GM23338 (cell line): ENCODE results near the gene ZNF488.

Source experiments
- CREB1 ChIP-seq: fragments of 250-450 bp; sonication (Bioruptor Pico); IDR thresholded peaks from 2 replicates; pipeline ENCODE4 v1.5.0; 2020; ENCODE audit warnings: low read depth, mild to moderate bottlenecking, moderate library complexity
- EZH2 ChIP-seq: fragments of 200-600 bp; sonication (generic); IDR thresholded peaks from one replicate; pipeline ENCODE4 v1.8.0; 2017; ENCODE audit warnings: antibody characterized with exemption, mild to moderate bottlenecking, low read depth; ENCODE audit not compliant: unreplicated experiment
- EZH2phosphoT487 ChIP-seq: fragments of 200-600 bp; sonication (generic); IDR thresholded peaks from one replicate; pipeline ENCODE4 v1.8.1; 2018; ENCODE audit warnings: antibody characterized with exemption; ENCODE audit not compliant: unreplicated experiment
- JUNB ChIP-seq: IDR thresholded peaks from one replicate; pipeline ENCODE4 v1.6.1; 2016; ENCODE audit warnings: antibody characterized with exemption; ENCODE audit not compliant: unreplicated experiment
- POLR2AphosphoS5 ChIP-seq: IDR thresholded peaks from 2 replicates; pipeline ENCODE4 v1.6.1; 2016; ENCODE audit warnings: antibody characterized with exemption, low read depth
- ZNF331 ChIP-seq: fragments of 250-450 bp; sonication (Bioruptor Pico); IDR thresholded peaks from 2 replicates; pipeline ENCODE4 v1.5.0; 2020; ENCODE audit warnings: low read depth, mild to moderate bottlenecking, moderate library complexity
- TF ChIP-seq, protein P1 (sequence below), 2 experiments: fragments of 200-600 bp in 1 of 2; sonication (generic) in 1 of 2; conservative IDR thresholded peaks; 2 replicates each; pipeline versions ENCODE4 v1.5.1 to v1.6.1; 2016 to 2017; ENCODE audit warnings: antibody characterized with exemption in 2 of 2, low read depth in 2 of 2, mild to moderate bottlenecking in 2 of 2, moderate library complexity in 1 of 2
- TF ChIP-seq, protein P2 (sequence below): IDR thresholded peaks from one replicate; pipeline ENCODE4 v1.6.1; 2018; ENCODE audit warnings: antibody characterized with exemption; ENCODE audit not compliant: unreplicated experiment
- TF ChIP-seq, protein P3 (sequence below): IDR thresholded peaks from 2 replicates; pipeline ENCODE4 v1.6.1; 2016; ENCODE audit warnings: antibody characterized with exemption

DNA sequence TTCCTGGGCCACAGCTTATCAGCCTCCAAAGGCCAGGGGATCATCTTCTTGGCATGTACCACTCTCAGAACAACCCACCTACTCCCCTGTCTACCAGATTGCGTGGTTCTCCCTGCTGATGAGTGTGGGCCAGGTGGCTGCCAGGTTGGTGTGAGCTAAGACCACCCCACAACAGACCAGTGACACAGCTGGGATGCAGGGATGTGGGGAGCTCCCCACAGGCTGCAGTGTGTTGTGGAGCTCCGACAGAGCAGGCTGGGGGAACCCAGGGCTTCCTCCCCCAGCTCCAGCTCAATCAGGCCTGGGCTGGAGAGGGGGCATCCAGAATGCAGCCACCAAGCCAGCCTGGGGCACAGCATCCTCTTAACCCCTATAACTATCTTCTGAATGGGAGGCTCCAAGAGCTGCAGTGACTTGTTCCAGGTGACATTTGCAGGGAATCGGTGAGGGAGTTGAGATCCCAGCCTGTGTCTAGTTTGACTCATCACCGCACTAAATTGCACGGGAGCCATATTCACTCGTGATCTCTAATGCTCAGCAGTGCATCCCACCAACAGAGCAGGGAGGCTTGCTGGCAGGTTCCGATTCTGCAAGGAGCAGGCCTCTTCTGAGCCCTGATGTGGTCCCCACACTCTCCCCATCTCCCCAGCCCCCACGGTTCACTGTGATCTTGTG lies 62.4 kb downstream of the ZNF488 start:
- TF ChIP-seq, protein P1, sequence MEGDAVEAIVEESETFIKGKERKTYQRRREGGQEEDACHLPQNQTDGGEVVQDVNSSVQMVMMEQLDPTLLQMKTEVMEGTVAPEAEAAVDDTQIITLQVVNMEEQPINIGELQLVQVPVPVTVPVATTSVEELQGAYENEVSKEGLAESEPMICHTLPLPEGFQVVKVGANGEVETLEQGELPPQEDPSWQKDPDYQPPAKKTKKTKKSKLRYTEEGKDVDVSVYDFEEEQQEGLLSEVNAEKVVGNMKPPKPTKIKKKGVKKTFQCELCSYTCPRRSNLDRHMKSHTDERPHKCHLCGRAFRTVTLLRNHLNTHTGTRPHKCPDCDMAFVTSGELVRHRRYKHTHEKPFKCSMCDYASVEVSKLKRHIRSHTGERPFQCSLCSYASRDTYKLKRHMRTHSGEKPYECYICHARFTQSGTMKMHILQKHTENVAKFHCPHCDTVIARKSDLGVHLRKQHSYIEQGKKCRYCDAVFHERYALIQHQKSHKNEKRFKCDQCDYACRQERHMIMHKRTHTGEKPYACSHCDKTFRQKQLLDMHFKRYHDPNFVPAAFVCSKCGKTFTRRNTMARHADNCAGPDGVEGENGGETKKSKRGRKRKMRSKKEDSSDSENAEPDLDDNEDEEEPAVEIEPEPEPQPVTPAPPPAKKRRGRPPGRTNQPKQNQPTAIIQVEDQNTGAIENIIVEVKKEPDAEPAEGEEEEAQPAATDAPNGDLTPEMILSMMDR (conservative IDR thresholded peaks at IDR 0.05; ENCODE audit: low read depth in 2 of 2) = no peak
- TF ChIP-seq POLR2AphosphoS5 (no peak), CREB1 (CRISPR knock-in tag) (no peak), EZH2 (no peak), EZH2phosphoT487 (no peak), JUNB (no peak), ZNF331 (no peak)
- TF ChIP-seq, protein P2, sequence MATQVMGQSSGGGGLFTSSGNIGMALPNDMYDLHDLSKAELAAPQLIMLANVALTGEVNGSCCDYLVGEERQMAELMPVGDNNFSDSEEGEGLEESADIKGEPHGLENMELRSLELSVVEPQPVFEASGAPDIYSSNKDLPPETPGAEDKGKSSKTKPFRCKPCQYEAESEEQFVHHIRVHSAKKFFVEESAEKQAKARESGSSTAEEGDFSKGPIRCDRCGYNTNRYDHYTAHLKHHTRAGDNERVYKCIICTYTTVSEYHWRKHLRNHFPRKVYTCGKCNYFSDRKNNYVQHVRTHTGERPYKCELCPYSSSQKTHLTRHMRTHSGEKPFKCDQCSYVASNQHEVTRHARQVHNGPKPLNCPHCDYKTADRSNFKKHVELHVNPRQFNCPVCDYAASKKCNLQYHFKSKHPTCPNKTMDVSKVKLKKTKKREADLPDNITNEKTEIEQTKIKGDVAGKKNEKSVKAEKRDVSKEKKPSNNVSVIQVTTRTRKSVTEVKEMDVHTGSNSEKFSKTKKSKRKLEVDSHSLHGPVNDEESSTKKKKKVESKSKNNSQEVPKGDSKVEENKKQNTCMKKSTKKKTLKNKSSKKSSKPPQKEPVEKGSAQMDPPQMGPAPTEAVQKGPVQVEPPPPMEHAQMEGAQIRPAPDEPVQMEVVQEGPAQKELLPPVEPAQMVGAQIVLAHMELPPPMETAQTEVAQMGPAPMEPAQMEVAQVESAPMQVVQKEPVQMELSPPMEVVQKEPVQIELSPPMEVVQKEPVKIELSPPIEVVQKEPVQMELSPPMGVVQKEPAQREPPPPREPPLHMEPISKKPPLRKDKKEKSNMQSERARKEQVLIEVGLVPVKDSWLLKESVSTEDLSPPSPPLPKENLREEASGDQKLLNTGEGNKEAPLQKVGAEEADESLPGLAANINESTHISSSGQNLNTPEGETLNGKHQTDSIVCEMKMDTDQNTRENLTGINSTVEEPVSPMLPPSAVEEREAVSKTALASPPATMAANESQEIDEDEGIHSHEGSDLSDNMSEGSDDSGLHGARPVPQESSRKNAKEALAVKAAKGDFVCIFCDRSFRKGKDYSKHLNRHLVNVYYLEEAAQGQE = no peak
- TF ChIP-seq, protein P3, sequence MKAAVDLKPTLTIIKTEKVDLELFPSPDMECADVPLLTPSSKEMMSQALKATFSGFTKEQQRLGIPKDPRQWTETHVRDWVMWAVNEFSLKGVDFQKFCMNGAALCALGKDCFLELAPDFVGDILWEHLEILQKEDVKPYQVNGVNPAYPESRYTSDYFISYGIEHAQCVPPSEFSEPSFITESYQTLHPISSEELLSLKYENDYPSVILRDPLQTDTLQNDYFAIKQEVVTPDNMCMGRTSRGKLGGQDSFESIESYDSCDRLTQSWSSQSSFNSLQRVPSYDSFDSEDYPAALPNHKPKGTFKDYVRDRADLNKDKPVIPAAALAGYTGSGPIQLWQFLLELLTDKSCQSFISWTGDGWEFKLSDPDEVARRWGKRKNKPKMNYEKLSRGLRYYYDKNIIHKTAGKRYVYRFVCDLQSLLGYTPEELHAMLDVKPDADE = no peak
